Uterus (tissue), 4 donors: Measurements from ENCODE around the gene FAM72D. TPM values are rescaled to one million over a fixed set of nuclear protein-coding genes. Genes with fewer than 3 reads are reported as not detected.
A peak's percentile ranks its signal among the peaks of the same experiment; 100 is the strongest.
"Not testable (repeated sequence)": the region's sequence is repeated elsewhere in the genome, so short reads cannot be mapped to it uniquely, and the experiment has no call there.

Experiments
- DNase-seq, 2 donors: peaks; one replicate each; pipeline ENCODE4 v3.0.0-alpha.2; 2019 to 2020
- H3K27ac ChIP-seq, 2 donors: fragments of 200-600 bp; sonication (generic); 1 replicate in 1 of 2; 2 replicates in 1 of 2; pipeline ENCODE4 v1.5.1; 2016 to 2018
- H3K27me3 ChIP-seq, 2 donors: fragments of 200-600 bp; sonication (generic); one replicate each; pipeline ENCODE4 v1.5.1; 2018 to 2019; ENCODE audit warnings: control low read depth in 1 of 2
- H3K36me3 ChIP-seq, 2 donors: fragments of 200-600 bp; sonication (generic); one replicate each; pipeline ENCODE4 v1.5.1; 2019; ENCODE audit warnings: control low read depth in 1 of 2
- H3K4me1 ChIP-seq, 2 donors: fragments of 200-600 bp; sonication (generic); one replicate each; pipeline ENCODE4 v1.5.1; 2018 to 2019; ENCODE audit warnings: control low read depth in 1 of 2
- H3K4me3 ChIP-seq, 2 donors: fragments of 200-600 bp; sonication (generic); 1 replicate in 1 of 2; 2 replicates in 1 of 2; pipeline ENCODE4 v1.5.1; 2018 to 2019; ENCODE audit warnings: mild to moderate bottlenecking in 1 of 2
- H3K9me3 ChIP-seq, 2 donors: fragments of 200-600 bp; sonication (generic); one replicate each; pipeline ENCODE4 v1.5.1; 2019; ENCODE audit warnings: control low read depth in 1 of 2
- intact Hi-C: fragments of 100-400 bp; cut with DNase I; formaldehyde crosslinking; loops from one replicate; pipeline ENCODE4 v1.15.1; 2023; ENCODE audit warnings: low total_unique reads
- total RNA-seq, 4 donors: library from RNA; depleted of rRNA in 3 of 4; stranded (reverse); fragments of >200 nt in 3 of 4; gene quantifications; one replicate each; pipeline versions ENCODE4 v1.1.0 to v1.2.4, GENCODE V29; 2014 to 2023
- donor health status: DM: yes; HTN: yes; CAD: no.

Gene FAM72D
- total RNA-seq, 4 donors from 2014 or later: 0.52 to 1.9 TPM; not detected in 2

DNA sequence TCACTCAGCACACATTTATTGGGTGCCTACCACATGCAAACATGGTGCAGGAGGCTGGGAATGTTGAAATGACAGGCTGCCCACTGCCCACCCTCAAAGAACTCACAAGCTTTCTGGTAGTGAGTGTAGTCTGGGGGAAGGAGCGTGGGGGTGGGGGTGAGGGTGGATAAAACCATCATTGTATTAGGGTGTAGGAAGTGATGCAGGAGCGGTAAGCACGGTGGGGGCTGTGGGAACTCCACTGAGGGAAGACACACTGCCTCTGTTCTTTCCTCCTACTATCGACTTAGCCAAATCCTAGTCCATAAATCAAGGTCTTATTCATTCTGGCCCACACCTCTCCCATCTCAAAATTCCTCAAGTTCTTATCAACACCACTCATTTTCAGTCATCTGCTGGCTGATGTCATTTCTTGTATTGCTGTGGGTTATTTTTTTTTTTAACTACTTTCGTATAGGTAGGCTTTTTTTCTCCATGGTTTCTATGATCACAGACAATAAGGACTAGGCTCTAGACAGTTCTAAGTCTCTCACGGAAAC is 21.7 kb upstream of the FAM72D start:
- H3K9me3 ChIP-seq, H3K4me3 ChIP-seq, intact Hi-C loops, H3K27me3 ChIP-seq, DNase-seq, H3K4me1 ChIP-seq, H3K27ac ChIP-seq, H3K36me3 ChIP-seq: not testable (repeated sequence)

- H3K4me3 ChIP-seq, intact Hi-C loops, DNase-seq, H3K36me3 ChIP-seq, H3K4me1 ChIP-seq, H3K27ac ChIP-seq, H3K9me3 ChIP-seq, H3K27me3 ChIP-seq: not testable (repeated sequence)
These were observed 18.9 kb upstream of the FAM72D start for GRCh38 chr1:145076877-145077276.

DNA sequence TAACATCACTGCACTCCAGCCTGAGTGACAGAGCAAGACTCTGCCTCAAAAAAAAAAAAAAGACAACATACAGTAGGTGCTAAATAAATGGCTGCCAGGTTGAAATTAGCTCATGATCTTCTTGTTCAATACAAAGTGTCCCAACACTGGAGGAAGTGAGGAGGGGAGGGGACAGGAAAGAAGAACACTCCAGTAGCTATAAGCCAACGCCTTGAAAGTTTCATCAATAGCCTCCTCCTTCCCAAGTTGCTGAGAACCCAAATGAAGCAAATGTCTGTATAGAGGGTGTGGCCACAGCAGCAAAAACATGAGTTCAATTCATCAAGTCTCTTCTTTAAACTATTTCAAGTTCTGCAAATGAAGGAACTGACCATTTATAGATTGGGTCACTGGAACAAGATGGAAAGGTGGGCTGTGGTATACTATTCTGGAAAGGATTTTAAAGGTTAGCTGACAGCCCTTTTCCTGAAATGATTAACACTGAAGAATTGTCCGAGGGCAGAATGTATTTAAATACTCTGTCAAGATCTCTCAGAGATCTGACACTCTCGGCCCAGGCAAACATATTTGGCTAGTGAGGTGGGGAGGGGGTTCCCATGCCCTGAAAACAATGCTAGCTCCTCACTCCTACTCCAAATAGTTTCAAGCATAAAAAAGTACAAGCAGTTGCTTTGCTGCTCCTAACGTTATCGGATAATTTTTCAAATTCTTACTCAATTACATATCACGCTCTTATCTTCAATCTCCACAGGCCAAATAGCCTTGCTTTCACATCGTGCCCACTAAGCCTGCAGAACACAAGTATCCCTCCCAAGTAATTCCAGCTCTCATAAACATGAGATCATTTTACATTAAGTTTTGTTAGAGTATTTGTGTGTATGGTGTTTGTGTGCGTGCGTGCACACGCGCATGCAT is 17.6 kb upstream of the FAM72D start:
- intact Hi-C loops, H3K36me3 ChIP-seq, H3K4me1 ChIP-seq, H3K9me3 ChIP-seq, H3K27me3 ChIP-seq, H3K4me3 ChIP-seq, H3K27ac ChIP-seq, DNase-seq: not testable (repeated sequence)

DNA sequence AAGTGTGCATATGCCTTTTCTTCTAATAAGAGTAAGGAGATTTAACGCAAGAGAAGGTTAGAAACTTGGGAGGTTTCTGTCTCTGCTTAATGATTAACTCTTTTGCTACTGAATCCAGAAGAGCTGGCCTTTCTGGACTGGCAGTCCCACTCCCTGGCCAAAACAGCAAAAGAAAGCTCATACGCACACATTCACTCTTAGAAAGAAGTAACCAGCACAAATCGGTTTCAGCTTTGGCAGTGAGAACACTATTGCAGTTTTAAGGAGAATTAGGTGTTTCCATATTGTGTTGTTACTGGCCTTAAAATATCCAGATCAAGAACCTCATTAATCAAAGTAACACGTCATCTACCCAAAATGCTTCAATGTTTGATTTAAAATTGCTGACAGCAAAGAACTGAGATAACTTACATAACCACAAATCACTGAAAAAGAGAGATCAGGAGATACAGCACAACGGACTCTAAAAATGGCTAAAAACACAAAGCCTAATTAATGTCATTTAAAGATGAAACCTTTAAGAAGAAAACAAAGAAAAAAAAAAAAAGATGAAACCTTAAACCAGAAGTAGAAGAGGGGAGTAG is 16.9 kb upstream of the FAM72D start:
- H3K4me3 ChIP-seq, H3K27ac ChIP-seq, H3K27me3 ChIP-seq, intact Hi-C loops, DNase-seq, H3K9me3 ChIP-seq, H3K36me3 ChIP-seq, H3K4me1 ChIP-seq: not testable (repeated sequence)

GRCh38 chr1:145079737-145080136 is 16.0 kb upstream of the FAM72D start:
- H3K4me3 ChIP-seq, DNase-seq, H3K9me3 ChIP-seq, H3K27ac ChIP-seq, intact Hi-C loops, H3K27me3 ChIP-seq, H3K36me3 ChIP-seq, H3K4me1 ChIP-seq: not testable (repeated sequence)

- H3K4me3 ChIP-seq, intact Hi-C loops: not testable (repeated sequence)
These were observed 15.6 kb upstream of the FAM72D start for GRCh38 chr1:145080193-145080592.

GRCh38 chr1:145082483-145083255 is 13.1 kb upstream of the FAM72D start:
- H3K4me3 ChIP-seq, intact Hi-C loops, DNase-seq, H3K27me3 ChIP-seq, H3K4me1 ChIP-seq, H3K36me3 ChIP-seq, H3K9me3 ChIP-seq, H3K27ac ChIP-seq: not testable (repeated sequence)

More at GRCh38 chr1:145080193-145080592, 15.6 kb upstream of the FAM72D start:
- not testable (repeated sequence) for DNase-seq, H3K27me3 ChIP-seq, H3K4me1 ChIP-seq, H3K9me3 ChIP-seq, H3K27ac ChIP-seq, H3K36me3 ChIP-seq

DNA sequence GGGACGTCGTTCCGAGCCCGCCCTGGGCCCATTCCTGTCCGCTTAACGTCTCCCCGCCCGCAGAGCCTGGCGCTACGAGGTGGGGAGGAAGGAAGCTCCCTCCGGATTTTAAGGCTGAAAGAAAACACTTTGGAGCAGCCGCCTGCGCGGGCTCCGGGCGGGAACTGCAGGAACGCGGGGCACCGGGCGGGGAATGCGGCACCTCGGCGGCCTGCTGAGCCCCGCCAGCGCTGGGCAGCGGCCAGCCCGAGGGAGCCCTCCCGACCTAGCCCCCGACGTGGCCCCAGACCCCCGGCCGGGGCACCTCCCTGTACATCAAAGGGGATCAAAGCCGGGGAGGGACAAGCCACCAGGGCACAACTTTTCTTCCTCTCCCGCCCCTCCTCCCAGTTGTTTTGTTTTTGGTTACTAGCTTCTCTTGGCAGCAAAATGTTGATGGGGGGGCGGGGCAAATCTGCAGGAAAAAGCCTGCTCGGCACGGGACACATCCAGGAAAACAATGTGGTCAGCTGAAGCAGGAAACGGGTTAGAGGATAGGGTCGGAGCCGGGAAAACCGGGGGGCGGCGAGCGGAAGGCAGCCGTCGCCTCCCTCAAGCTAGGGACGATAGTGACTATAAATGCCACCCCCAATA is 2.1 kb upstream of the FAM72D start:
- H3K9me3 ChIP-seq, intact Hi-C loops, H3K27me3 ChIP-seq, H3K36me3 ChIP-seq, H3K4me1 ChIP-seq: not testable (repeated sequence)
- peak; percentile 69 to 75 for DNase-seq
- peak overlapping the region; percentile 23 to 49 for H3K4me3 ChIP-seq
- H3K27ac ChIP-seq: peak overlapping the region; percentile 67 to 81

DNA sequence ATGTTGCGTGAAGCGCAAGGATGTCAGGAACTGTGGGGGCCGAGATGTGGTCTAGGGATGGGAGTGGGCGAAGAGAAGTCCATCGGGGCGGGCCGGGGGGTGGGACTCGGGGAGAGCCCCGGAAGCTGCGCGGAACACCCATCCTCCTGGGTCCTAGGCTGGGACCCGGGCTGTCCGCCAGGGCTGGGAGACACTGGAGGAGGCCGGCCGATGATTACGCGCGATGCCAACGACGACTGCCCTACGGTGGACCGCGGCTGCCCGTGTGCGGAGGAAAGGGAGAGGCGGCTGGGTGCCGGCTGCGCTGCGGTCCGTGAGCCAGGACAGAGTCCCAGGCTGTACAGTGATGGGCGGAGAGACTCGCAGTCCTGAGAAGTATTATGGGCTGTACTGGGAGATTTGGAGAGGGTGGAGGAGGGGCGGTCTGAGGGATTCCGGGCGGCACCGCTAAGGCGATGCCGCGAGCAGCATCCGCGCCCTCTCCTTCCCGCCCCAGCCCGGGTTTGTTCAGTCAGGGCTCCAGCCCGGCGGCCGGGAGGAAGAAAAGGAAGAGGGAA is 1.0 kb upstream of the FAM72D start:
- Histone ChIP-seq H3K4me3 (peak overlapping the region; percentile 28 to 45), H3K27ac (peak overlapping the region in 1 of 2 donors; percentile 71)
- H3K4me1 ChIP-seq, intact Hi-C loops, H3K27me3 ChIP-seq, H3K36me3 ChIP-seq, H3K9me3 ChIP-seq: not testable (repeated sequence)
- DNase-seq: peak; percentile 19 to 40

DNA sequence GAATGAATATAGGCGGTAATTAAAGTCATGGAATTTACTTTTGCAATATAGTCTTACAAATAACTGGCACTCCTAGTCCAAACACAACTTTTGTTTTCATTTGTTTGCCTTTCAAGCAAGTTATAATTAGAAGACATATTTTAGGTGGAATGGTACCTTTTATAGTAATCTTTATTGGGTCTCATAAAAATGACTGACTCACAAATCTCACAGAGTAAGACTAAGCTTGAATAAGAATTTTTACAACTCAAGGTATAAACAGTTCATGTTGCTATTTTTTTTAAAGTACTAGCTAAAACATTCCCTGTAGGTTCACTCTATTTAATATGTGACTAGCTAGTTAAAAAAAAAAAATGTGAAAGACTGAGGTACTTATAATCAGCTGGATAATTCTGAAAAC is 6.0 kb downstream of the FAM72D start:
- DNase-seq, H3K27ac ChIP-seq, H3K4me3 ChIP-seq, H3K9me3 ChIP-seq, H3K4me1 ChIP-seq, H3K36me3 ChIP-seq, H3K27me3 ChIP-seq, intact Hi-C loops: not testable (repeated sequence)

DNA sequence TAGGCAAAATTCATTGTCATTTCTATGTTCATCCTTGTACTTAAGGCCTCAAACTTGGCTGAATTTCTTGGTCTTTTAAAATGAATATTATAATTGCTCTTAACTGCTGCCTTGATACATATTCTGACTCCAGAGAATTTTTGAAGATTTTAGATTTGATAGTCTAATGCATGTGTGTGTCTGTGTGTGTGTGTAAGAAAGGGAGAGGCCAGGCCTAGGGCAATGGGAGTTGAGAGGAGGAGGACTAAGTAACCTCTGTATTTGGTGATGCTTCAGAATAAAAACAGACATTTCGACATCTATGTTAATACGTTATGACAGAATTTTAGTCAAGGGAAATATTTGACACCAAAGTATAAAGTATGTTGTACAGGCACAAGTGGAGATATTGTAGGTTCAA is 7.5 kb downstream of the FAM72D start:
- H3K4me1 ChIP-seq, H3K4me3 ChIP-seq, H3K9me3 ChIP-seq, H3K27ac ChIP-seq, H3K36me3 ChIP-seq, intact Hi-C loops, H3K27me3 ChIP-seq, DNase-seq: not testable (repeated sequence)

- H3K4me1 ChIP-seq, H3K27ac ChIP-seq, H3K9me3 ChIP-seq, DNase-seq, intact Hi-C loops, H3K27me3 ChIP-seq, H3K36me3 ChIP-seq, H3K4me3 ChIP-seq: not testable (repeated sequence)
These were observed 15.9 kb downstream of the FAM72D start for GRCh38 chr1:145111674-145112073.
